Activated T-helper 1 cell treated with Interleukin-2 at 50 U/mL for 16 hours (primary cell): ENCODE results near the gene TMPRSS2.

Source experiments
- DNase-seq: peaks from one replicate; pipeline ENCODE4 v3.0.0-alpha.2; 2020; ENCODE audit warnings: low read depth

Gene TMPRSS2

DNA sequence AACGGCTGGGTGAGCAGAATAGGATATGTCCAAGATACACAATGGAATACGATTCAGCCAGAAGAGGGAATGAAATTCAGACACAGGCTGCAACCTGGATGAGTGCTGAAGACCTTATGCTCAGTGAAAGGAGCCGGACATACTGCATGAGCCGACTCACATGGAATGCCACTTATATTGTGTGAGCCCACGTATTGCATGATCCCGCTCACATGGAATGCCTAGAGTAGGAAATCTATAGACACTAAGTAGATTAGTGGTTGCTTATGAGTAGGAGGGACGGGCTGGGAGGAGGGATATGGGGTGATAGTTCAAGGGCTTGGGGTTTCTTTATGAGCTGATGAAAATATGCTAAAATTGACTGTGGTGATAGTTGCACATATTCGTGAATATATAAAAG, 26.8 kb downstream of the TMPRSS2 start:
- DNase-seq, result no peak

DNA sequence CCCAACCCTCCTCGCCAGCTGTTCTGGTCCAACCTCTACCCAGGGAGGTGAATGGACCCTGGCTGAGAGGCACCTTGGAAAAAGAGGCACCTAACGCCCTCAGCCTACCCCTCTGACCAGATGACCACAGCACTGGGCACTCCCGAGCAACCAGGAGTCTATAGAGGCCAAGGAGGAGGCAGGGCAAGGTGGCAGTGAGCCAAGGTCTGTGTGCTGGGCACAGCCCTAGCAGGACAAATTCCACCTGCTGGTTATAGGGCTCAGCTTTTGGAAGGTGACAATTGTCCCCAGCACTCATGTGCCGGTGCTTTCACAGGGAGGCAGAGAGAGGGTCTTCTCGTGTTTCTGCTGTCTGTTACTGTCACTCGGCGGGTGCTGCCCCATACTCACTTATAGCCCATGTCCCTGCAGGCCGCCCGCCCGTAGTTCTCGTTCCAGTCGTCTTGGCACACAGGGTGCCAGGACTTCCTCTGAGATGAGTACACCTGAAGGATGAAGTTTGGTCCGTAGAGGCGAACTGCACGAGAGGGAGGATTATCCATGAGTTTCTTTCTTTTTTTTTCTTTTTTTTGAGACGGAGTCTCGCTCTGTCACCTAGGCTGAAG, 27.8 kb downstream of the TMPRSS2 start:
- DNase-seq, result no peak

- DNase-seq, result no peak
Observed at GRCh38 chr21:41479686-41480085, 28.3 kb downstream of the TMPRSS2 start.

GRCh38 chr21:41478319-41479177, 29.4 kb downstream of the TMPRSS2 start:
- no peak for DNase-seq

DNA sequence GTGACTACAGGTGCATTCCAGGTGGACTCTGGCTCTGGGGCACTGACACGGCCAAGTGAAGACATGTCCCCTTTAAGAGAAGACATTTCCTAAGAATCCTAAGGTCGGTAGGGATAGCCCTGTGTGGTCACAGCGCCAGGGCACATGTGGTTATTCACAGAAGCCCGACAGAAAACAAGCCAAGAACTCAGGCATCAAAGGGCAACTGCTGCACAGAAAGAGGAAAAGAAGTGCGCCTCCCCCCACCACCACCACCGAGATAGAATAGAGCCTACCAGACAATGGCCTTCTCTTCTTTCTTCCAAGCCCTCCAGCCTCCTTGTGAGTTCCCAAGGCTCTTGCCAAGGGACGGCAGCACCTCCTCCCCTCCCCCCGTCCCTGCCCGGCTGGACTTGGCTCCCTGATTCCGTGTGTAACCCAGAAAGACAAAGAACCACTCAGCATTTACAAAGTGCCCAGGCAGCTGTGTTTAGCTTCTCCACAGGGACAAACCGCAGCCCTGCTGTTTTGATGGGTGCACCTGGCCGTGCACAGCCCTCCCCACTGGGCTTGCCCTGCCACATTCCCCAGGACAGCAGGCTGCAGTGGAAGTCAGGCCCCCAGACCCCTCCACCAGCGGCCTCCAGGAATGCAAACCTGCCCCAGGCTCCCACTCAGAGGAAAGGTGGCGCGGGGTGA, 30.2 kb downstream of the TMPRSS2 start:
- no peak for DNase-seq

GRCh38 chr21:41475714-41476420, 32.1 kb downstream of the TMPRSS2 start:
- DNase-seq, result no peak

GRCh38 chr21:41472753-41473548, 35.0 kb downstream of the TMPRSS2 start:
- DNase-seq, result no peak

- DNase-seq, result no peak
Observed at GRCh38 chr21:41470054-41470453, 37.9 kb downstream of the TMPRSS2 start.

GRCh38 chr21:41466024-41466820, 41.7 kb downstream of the TMPRSS2 start:
- no peak for DNase-seq

DNA sequence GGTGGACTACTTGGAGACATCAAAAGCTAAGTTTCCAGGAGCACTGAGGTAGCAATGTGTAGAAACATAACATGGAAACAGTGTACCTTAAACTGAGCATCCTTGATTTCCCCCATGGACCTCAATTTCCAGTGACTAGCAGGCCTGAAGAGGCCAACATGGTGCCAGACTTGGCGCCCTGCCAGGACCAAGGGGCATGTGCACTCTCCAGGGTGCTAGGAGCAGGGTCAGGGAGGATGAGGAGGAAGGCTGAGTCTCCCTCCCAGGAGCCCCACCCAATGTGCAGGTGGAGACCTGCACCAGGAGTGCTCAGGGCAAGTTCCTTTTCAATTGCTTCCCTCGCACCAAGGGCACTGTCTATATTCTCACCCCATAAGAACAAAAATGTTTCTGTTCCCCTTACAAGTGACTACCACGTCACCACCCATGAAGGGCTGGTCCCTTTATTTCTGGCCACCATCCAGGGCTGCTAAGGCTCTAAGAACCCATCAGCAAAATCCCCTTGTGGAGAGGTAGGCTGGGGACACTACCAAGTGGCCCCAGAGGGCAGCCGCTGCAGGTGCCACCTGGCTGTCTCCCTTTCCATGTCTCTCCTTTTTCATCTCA, 42.7 kb downstream of the TMPRSS2 start:
- DNase-seq, result no peak

- peak; percentile 30 for DNase-seq
Observed at GRCh38 chr21:41460578-41461527, 47.1 kb downstream of the TMPRSS2 start.

DNA sequence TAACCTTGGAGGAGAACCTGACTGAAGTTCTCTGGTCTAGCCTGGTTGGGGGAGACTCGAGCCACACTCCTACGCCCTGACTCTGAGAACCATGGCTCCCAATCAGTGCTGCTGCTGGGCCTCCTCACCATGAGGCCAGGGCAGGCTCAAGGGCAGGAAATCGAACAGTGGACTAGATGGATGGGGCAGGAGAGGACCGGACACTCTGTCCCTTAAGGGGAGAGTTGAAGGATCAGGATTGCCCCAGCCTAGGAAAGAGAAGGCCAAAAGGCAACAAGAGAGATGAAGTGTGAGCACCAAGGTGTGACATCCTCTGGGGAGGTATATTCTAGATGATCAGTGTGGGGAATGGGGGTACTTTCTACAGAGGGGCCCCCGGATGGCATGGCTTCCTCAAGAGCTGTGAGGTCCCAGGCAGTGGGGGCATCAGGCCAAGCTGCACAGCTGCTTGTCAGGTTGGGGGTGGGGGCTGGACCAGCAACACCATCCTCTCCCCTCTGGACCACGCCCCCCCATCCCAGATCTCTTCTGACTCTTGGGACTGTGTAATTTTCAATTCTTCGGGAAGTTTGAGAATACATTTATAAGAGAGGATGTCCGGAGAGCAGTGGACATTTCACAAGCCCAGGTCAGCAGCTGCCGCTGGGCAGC, 47.9 kb downstream of the TMPRSS2 start:
- no peak for DNase-seq

GRCh38 chr21:41458559-41458958, 49.4 kb downstream of the TMPRSS2 start:
- DNase-seq, result no peak

DNA sequence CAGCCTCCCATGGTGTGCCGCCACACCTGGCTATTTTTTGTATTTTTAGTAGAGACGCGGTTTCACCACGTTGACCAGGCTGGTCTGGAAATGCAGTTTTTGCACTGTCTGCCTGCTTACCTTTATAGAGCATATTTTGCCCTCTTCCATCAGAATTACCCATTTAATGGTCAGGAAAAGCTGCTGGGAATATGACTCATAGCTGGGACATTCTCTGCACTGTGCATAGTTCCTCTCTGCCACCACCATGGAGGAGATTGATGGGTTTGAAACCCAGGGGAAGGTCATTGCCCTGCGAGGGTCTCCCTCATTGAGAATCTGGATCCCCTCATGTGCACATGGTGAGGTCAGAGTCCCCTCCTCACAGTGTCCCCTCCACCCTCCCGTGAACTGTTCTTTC, 49.8 kb downstream of the TMPRSS2 start:
- DNase-seq, result no peak

DNA sequence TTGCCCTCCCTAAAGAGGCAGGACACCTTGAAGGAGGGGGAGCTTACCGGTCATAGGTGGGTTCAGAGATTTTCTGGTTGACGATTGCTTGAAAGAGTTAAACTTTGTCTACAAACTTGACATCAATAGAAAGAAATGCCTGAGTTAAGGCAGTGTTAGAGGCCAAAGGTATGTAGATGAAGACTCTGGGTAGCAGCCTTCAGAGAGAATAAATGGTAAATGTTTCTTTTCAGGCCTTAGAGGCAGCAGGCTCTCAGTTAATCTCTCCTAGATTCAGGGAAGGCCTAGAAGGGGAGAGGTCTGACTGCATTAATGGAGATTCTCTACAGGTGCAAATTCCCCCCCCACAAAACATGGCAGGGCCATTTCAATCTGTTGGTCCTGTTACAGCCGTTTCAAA, 54.2 kb downstream of the TMPRSS2 start:
- DNase-seq, result no peak

- no peak for DNase-seq
Observed at GRCh38 chr21:41453198-41453597, 54.8 kb downstream of the TMPRSS2 start.

DNA sequence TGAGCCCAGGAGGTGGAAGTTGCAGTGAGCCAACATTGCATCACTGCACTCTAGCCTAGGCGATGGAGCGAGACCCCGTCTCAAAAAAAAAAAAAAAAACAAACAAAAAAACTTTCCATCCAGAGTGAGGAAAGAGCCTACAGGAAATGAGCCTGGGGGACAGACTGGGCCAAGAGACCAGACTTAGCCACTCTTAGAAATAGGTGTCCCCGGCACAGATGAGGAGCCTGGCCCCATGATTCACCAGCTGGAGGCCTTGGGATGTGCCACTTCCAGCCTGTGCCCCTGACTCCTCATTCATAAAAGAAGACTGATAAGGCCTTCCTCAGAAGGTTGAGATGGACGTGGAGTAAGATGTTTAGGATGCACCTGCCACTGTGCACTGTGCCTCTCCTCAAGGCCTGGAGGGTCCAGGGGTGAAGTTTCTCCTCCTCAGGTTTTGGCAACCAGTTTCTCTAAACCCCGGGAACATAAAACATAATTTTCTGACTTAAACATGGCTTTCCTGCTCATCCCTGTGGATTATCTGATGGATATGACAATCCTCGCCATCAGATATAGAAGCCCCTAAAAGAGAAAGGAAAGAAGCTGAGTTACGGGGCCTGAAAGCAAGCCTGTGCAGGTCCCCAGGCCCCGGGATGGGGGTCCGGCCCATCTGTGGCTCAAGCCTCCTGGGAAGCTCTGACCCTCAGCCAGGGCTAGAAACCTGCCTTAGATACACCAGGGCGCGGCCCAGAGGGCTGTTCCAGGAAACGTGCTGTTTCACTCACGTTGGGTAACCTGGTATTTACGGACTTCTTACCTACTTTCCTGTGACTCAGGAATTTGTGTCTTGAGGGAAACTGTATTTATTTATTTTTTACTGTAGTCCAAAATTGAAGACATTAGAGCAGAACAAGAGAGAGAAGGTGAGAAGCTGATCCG, 55.9 kb downstream of the TMPRSS2 start:
- DNase-seq, result no peak

GRCh38 chr21:41449613-41450012, 58.3 kb downstream of the TMPRSS2 start:
- no peak for DNase-seq
